ENCODE results near the gene THRA. TPM values are rescaled to one million over a fixed set of nuclear protein-coding genes. Genes with fewer than 3 reads are reported as not detected.
"Not testable (repeated sequence)": the region's sequence is repeated elsewhere in the genome, so short reads cannot be mapped to it uniquely, and the experiment has no call there.

The THRA gene
- total RNA-seq, 1 experiment from 2014 or later: 18.1 TPM

DNA sequence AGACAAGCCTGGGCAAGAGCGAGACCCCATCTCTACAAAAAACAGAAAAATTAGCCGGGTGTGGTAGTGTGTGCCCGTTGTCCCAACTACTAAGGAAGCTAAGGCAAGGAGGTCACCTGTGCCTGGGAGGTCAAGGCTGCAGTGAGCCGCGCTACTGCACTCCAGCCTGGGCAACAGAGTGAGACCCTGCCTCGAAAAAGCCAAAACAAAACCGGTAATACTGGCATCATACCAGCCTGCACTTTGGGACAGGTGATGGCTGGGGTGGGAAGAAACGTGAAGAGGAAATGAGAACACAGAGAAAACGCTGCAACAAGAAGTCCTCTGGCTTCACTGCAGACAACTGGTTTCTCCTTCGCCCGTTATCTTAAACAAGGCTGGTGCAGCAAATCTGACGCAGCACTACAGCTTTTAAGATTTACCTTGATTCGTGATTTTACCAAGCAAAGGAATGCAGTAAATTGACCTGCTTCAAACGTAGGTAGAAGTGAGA is 76.8 kb downstream of the THRA start:
- DNase-seq: no peak
- no peaks in the 10 kb centered on the region for H3K27me3 ChIP-seq
- peaks cover 76% of the 10 kb centered on the region for H3K36me3 ChIP-seq
- H3K4me3 ChIP-seq: peak overlapping the region; percentile 100
- H3K9me3 ChIP-seq: no peaks in the 10 kb centered on the region

GRCh38 chr17:40143166-40143565 is 80.4 kb downstream of the THRA start:
- DNase-seq, H3K4me3 ChIP-seq, H3K27me3 ChIP-seq, H3K9me3 ChIP-seq: not testable (repeated sequence)
- peaks cover 73% of the 10 kb centered on the region for H3K36me3 ChIP-seq

Other genes starting within 250 kb of the THRA start
- not detected in 2 replicates for gene IKZF3, start 198.7 kb upstream of the THRA start, total RNA-seq (2014; rRNA removed; shearing (Covaris generic); ENCODE audit: low replicate concordance)
- gene ZPBP2, start 194.8 kb upstream of the THRA start, total RNA-seq (2014; rRNA removed; shearing (Covaris generic); ENCODE audit: low replicate concordance): not detected in 2 replicates
- gene GSDMB, start 144.3 kb upstream of the THRA start, total RNA-seq (2014; rRNA removed; shearing (Covaris generic); ENCODE audit: low replicate concordance): 3.9 and 10.9 TPM in 2 replicates
- gene ORMDL3, start 135.4 kb upstream of the THRA start, total RNA-seq (2014; rRNA removed; shearing (Covaris generic); ENCODE audit: low replicate concordance): 54.1 and 80.1 TPM in 2 replicates
- gene LRRC3C, start 135.2 kb upstream of the THRA start, total RNA-seq (2014; rRNA removed; shearing (Covaris generic); ENCODE audit: low replicate concordance): not detected in 2 replicates
- gene GSDMA, start 100.0 kb upstream of the THRA start, total RNA-seq (2014; rRNA removed; shearing (Covaris generic); ENCODE audit: low replicate concordance): not detected in 2 replicates
- gene PSMD3, start 82.2 kb upstream of the THRA start, total RNA-seq (2014; rRNA removed; shearing (Covaris generic); ENCODE audit: low replicate concordance): 232 and 331 TPM in 2 replicates
- gene CSF3, start 47.5 kb upstream of the THRA start, total RNA-seq (2014; rRNA removed; shearing (Covaris generic); ENCODE audit: low replicate concordance): not detected in 2 replicates
- gene MED24, start 8.6 kb upstream of the THRA start, total RNA-seq (2014; rRNA removed; shearing (Covaris generic); ENCODE audit: low replicate concordance): 83.1 and 96.3 TPM in 2 replicates
- gene NR1D1, start 37.6 kb downstream of the THRA start, total RNA-seq (2014; rRNA removed; shearing (Covaris generic); ENCODE audit: low replicate concordance): 0.07 and 1.3 TPM in 2 replicates
- gene MSL1, start 59.0 kb downstream of the THRA start, total RNA-seq (2014; rRNA removed; shearing (Covaris generic); ENCODE audit: low replicate concordance): 44.9 and 53.4 TPM in 2 replicates
- 50.2 and 63.6 TPM in 2 replicates for gene CASC3, start 77.6 kb downstream of the THRA start, total RNA-seq (2014; rRNA removed; shearing (Covaris generic); ENCODE audit: low replicate concordance)
- 0.27 and 2.0 TPM in 2 replicates for gene RAPGEFL1, start 114.5 kb downstream of the THRA start, total RNA-seq (2014; rRNA removed; shearing (Covaris generic); ENCODE audit: low replicate concordance)
- 5.5 and 7.4 TPM in 2 replicates for gene WIPF2, start 156.3 kb downstream of the THRA start, total RNA-seq (2014; rRNA removed; shearing (Covaris generic); ENCODE audit: low replicate concordance)
- 31.1 and 111 TPM in 2 replicates for gene CDC6, start 224.9 kb downstream of the THRA start, total RNA-seq (2014; rRNA removed; shearing (Covaris generic); ENCODE audit: low replicate concordance)
- 8.9 and 11.2 TPM in 2 replicates for gene RARA, start 246.2 kb downstream of the THRA start, total RNA-seq (2014; rRNA removed; shearing (Covaris generic); ENCODE audit: low replicate concordance)

All from MG63 (cell line).